Mononuclear cell (primary cell): ENCODE measurements around the gene RNF17. TPM values are rescaled to one million over a fixed set of nuclear protein-coding genes. Genes with fewer than 3 reads are reported as not detected.

Source experiments
- H3K27me3 ChIP-seq: 2 replicates; pipeline ENCODE4 v1.6.0; 2011; ENCODE audit warnings: low read length, control low read depth; ENCODE audit not compliant: insufficient read depth
- H3K4me1 ChIP-seq: 2 replicates; pipeline ENCODE4 v1.5.1; 2011; ENCODE audit warnings: mild to moderate bottlenecking, low read length, control low read depth; ENCODE audit not compliant: insufficient read depth
- H3K4me3 ChIP-seq: 2 replicates; pipeline ENCODE4 v1.5.1; 2011; ENCODE audit warnings: mild to moderate bottlenecking, low read length, moderate library complexity
- H3K9me3 ChIP-seq: 2 replicates; pipeline ENCODE4 v1.5.1; 2011; ENCODE audit warnings: low read depth, mild to moderate bottlenecking, control low read depth, low read length
- total RNA-seq: library from RNA; depleted of rRNA; stranded (reverse); fragments of >200 nt; gene quantifications from one replicate; pipeline ENCODE4 v1.2.3, GENCODE V29; 2012

Gene RNF17
- total RNA-seq, 1 donor, result not detected

DNA sequence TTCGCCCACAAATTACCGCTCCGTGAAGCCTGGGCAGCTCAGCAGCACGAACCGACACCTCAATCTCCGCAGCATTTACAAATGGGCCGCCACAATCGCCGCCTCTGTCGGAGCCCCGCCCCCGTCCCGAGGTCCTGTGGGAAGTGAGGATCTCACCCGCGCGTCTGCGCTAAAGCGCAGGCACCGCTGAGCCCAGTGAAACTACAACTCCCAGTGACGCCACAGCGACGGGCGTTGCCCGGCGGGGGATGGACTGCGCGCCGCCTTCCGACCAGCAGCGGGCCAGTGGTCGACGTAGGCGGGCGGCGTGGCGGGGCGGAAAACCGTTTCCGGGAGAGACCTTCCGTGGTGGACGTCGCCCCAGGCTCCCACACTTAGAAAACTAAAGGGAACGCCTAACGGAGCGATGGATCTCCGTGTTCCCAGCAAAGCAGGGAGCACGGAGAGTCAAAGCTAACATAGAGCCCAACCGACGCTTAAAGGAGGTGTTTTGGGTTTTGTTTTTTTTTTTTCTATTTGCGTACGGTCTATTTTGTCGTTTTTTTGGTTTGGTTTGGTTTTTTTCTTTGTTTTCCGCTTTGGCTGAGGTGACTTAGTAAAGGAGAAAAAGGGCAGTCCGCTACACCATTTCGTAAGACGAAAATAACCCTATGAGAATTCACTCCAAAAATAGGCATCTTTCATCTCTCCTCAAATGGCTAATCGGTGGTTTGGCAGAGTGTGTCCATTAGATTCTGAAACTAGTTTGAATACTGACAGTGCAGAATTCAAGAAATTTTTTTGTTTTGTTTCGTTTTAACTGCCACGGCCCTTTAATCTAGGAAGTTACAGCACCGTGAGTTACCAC lies 159.0 kb downstream of the RNF17 start:
- H3K4me3 ChIP-seq, result peak overlapping the region; percentile 98
- peaks cover 9% of the 10 kb centered on the region for H3K4me1 ChIP-seq

DNA sequence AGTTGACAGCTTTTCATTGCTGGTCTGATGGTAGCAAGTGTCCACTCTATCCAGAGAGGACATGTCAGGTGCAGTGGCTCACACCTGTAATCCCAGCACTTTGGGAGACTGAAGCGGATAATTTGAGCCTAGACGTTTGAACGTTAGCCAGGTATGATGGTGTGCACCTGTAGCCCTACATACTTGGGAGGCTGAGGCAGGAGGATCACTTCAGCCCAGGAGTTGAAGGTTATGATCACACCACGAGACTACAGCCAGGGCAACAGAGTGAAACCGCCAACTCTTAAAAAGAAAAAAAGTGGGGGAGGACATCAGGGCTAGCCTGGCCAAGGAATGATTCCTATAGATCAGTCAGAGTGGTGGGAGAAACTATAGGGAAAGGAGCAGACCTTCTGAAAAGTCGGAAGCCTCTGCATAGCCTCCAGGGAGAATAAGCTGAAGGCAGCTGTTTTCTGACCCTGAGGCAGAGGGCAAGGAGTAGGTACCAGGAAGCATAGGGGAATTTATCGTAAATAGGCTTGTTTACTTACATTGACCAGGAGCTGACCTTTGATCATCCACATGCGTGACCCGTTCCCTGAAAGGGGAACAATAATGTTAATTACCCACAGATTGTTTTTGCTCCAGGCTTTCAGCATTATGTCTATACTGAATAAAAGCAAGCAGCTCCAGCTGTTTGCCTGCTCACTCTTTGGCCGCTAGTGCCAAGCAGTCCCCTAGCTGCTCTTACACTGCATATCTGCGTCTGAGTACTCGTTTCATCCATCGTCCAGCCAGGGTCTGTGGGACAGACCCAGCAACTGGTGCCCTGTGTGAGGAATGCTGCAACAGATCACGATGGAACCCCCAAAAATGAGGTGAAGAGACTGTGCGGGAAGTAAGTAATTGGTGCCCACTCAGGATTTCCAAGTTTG lies 161.6 kb downstream of the RNF17 start:
- Histone ChIP-seq H3K9me3 (no peaks in the 10 kb centered on the region), H3K4me1 (peaks cover 9% of the 10 kb centered on the region), H3K4me3 (no peak overlapping the region), H3K27me3 (peaks cover 6% of the 10 kb centered on the region)

More for the DNA sequence above, 159.0 kb downstream of the RNF17 start:
- Histone ChIP-seq H3K9me3 (no peaks in the 10 kb centered on the region), H3K27me3 (no peaks in the 10 kb centered on the region)

DNA sequence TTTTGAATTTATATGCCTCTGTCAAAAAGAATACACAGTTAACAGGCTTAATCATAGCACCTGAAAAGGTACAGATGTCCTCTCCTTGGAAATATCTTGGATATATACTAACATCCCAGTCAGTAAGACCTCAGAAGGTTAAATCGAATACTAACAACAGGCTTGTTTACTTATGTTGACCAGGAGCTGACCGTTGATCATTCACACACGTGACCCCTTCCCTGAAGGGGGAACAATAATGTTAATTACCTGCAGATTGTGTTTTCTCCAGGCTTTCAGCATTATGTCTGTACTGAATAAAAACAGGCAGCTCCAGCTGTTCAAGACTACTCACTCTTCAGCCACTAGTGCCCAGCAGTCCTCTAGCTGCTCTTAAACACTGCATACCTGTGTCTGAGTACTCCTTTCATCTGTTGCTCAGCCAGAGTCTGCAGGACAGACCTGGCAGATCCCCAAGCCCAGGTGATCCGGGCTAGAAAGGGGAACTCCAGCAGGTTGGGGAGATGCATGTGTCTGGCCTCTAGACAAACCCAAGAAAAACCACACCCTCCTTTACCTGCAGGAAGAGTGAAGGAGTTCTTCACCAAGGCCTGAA lies 163.9 kb downstream of the RNF17 start:
- H3K4me3 ChIP-seq, result no peak overlapping the region
- H3K27me3 ChIP-seq, result peaks cover 23% of the 10 kb centered on the region
- peaks cover 6% of the 10 kb centered on the region for H3K4me1 ChIP-seq
- no peaks in the 10 kb centered on the region for H3K9me3 ChIP-seq

DNA sequence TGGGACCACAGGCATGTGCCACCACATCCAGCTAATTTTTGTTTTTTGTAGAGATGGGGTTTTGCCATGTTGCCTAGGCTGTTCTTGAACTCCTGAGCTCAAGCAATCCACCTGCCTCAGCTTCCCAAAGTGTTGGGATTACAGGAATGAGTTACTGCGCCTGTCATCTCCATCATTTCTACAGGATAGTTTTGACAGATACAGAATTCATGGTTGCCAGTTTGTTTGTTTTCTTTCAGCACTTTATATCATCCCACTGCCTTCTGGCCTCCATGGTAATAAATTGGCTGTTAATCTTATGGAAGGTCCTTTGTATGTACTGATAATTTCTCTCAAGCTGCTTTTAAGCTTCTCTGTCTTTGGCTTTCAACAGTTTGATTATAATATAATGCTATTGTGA lies 165.2 kb downstream of the RNF17 start:
- Histone ChIP-seq H3K9me3 (no peaks in the 10 kb centered on the region), H3K4me1 (peaks cover 6% of the 10 kb centered on the region), H3K27me3 (peaks cover 23% of the 10 kb centered on the region), H3K4me3 (no peak overlapping the region)

Other genes with a start within 250 kb of the RNF17 start
- gene ATP12A, start 83.8 kb upstream of the RNF17 start, total RNA-seq, result not detected